ENCODE measurements around the gene WNT6.

WNT6 gene

DNA sequence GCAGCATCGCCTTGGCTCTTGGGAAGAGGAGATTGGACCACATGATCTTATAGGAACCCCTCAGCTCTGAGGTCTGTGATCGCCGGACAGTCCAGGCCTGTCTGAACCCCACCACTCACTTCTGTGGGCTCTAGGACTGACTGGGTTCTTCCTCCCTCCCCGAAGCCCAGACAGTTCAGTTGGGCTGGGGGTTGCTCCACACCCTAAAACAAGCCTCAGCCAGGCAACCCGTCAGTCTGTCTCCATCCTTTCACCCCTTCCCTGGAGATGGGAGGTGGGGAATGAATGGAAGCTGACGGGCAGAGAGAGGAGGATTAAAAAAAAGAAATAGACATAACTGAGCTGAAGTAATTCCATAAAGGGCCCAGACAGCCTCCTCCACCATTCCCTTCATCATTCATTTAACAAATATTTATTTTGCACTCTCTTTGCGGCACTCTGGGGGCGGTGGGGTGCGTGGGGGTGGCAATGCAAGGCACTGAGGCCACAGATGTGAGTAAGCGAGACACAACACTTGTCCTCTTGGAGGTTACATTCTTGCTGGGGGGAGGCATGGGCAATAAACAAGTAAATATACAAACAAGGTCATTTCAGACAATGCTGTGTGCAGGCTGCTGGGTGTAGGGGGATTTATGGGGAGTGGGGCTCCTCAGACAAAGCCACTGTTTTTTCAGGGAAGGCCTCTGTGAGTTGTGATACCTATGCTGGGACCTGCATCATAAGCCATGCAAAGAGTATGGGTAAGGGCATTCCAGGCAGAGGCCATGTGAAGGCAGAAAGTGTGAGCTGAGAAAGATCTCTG is 33.9 kb downstream of the WNT6 start:
- DNase-seq (ENCODE audit: low read depth, low spot score): no peak

- DNase-seq (ENCODE audit: low read depth, low spot score): no peak
These were observed 34.7 kb downstream of the WNT6 start for GRCh38 chr2:218894151-218894879.

DNA sequence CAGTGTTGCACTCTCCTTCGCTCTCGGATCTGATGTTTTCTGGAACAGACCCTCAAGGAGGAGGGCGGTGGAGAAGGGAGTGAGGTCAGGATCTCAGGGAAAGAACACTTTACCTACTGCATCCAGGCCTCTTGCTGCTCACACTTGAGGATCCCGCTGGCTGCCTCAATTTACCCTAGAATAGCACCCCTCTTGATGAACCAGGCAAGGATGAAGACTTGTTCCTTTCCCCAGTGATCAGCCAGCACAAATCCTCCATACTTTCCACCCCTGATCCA is 35.2 kb downstream of the WNT6 start:
- no peak for DNase-seq (ENCODE audit: low read depth, low spot score)

- no peak for DNase-seq (ENCODE audit: low read depth, low spot score)
These were observed 35.7 kb downstream of the WNT6 start for GRCh38 chr2:218895326-218895725.

GRCh38 chr2:218895759-218896500 is 36.3 kb downstream of the WNT6 start:
- DNase-seq (ENCODE audit: low read depth, low spot score): no peak

DNA sequence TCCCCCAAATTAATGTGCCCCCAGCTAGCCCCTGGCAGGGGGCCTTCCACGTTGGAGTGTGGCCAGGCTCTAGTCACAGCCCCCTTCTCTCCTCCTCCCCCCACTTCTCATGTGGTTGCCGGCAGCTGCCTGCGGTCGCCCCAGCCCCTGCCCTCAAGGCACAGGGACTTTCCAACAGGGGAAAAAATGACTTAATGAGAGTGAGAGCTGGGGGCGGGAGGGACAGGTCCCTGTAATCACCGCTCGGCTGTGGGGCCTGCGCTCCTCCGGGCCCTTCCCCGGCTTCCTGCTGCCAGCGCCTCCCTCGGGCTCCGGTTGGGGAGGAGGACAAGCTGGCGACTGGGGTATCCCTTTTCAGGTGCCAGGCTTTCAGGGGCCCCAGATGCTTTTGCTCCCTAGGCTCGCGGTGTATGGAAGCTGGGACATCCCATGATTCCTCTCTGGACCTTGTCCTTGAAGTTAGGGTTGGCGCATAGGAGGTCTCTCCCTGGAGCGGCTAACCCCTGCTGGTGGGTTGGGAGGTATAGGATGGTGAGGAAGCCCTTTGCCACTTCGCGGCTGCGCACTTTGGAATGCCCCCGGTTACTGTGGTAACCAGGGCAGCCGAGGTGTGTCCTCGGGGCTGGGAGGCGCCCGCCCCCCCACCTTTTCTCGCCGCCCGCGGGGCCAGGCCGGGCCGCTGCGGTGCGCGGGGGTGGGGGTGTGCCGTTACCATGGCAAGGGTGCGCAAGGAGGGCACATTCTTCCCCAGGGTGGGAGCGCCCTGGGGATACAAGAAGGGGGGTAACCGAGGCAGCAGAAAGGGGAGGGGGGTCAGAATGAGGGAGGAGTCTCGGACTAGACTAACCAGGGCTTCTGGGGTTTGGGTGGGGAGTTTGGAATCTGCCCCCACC is 37.1 kb downstream of the WNT6 start:
- no peak for DNase-seq (ENCODE audit: low read depth, low spot score)

DNA sequence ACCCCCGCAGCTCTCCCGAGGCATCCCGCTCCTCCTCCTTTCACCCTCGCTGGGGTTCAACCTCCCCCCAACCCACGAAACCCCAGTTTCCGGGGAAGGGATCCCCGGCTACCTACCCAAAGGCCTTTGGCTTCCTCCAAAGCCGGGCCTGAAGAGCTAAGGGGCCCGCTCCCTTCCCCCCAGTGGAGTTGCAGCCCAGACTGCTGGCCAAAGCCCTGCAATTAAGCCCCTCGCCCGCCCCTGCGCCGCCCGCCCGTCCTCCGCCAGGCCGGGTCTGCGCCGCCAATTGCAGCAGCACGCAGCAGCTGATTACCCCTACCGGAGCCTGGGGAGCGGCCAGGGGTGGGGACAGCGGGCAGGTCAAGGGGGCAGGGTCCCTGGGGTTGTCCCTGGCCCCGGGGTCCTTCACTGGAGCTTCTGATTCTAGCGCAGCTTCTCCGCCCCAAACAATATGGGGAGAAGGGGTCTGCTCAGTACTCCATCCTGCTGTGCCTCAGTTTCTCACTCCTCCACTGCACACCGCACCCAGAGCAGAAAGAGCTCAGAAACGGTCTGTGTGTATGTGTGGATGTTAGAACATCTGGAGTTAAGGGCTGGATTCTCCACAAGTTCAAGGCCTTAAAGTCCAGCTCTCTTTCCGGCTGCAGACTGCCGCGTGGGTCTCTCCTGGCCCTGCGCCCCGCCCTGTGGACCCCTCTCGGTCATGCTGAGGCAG is 37.9 kb downstream of the WNT6 start:
- DNase-seq (ENCODE audit: low read depth, low spot score): no peak

GRCh38 chr2:218898109-218898878 is 38.7 kb downstream of the WNT6 start:
- no peak for DNase-seq (ENCODE audit: low read depth, low spot score)

DNA sequence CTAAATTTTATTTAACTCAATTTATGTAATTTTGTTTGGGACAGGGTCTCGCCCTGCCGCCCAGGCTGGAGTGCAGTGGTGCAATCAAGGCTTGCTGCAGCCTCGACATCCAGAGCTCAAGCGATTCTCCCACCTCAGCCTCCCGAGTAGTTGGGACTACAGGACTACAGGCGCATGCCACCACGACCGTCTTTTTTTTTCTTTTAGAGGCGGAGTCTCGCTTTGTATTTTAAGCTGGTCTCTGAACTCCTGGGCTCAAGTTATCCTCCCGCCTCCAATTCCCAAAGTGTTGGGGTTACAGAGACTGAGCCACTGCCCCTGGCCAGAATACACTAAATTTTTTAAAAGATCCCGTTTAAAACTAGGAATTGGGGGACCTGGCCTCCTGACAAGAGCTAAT is 39.5 kb downstream of the WNT6 start:
- DNase-seq (ENCODE audit: low read depth, low spot score): no peak

- no peak for DNase-seq (ENCODE audit: low read depth, low spot score)
These were observed 42.8 kb downstream of the WNT6 start for GRCh38 chr2:218902427-218902826.

DNA sequence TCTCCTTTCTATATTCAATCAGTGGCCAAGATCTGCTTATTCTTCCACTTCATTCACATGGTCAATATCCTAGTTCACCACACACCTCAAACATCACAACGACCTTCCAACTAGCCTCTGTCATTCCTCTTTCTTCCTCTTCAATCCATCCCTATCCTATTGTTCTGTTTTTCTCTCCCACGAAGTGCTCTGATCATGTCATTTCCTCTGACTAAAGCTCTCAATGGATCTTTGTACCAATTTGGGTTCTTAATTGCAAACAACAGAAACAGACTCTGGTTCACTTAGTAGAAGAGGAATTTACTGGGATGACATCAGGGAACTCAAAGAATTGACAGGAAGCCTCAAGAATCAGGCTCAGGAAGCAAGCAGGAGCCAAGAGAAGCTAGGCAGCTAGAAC is 44.6 kb downstream of the WNT6 start:
- no peak for DNase-seq (ENCODE audit: low read depth, low spot score)

- no peak for DNase-seq (ENCODE audit: low read depth, low spot score)
These were observed 49.4 kb downstream of the WNT6 start for GRCh38 chr2:218908721-218909619.

- no peak for DNase-seq (ENCODE audit: low read depth, low spot score)
These were observed 51.1 kb downstream of the WNT6 start for GRCh38 chr2:218910741-218911140.

- no peak for DNase-seq (ENCODE audit: low read depth, low spot score)
These were observed 60.9 kb downstream of the WNT6 start for GRCh38 chr2:218920504-218920903.
